Activated naive CD8-positive, alpha-beta T cell treated with anti-CD3 and anti-CD28 coated beads, Interleukin-2, amount 10 ng/mL, durations not matched to agents 7 days and 5 days (primary cell): ENCODE data around the gene DENND5B. TPM values are rescaled to one million over a fixed set of nuclear protein-coding genes. Genes with fewer than 3 reads are reported as not detected.
"Not testable (repeated sequence)": the region's sequence is repeated elsewhere in the genome, so short reads cannot be mapped to it uniquely, and the experiment has no call there.

Experiments
- ATAC-seq: fragments of 150-1000 bp; cut with Tn5 transposase; one replicate; pipeline ENCODE4 v1.10.0; 2021; ENCODE audit warnings: low read depth, moderate library complexity
- POLR2A ChIA-PET: fragments of 350-600 bp; sonication (Branson Sonifier 250); formaldehyde crosslinking; loops from one replicate; lab custom pipeline; 2021; ENCODE audit warnings: antibody characterized with exemption; lab: Charles Lee
- DNase-seq: peaks from one replicate; pipeline ENCODE4 v3.0.0; 2021
- H3K27ac Mint-ChIP-seq: one replicate; pipeline ENCODE4 v1.8.0; 2022; ENCODE audit warnings: mild to moderate bottlenecking, mixed read lengths
- H3K27me3 Mint-ChIP-seq: one replicate; pipeline ENCODE4 v1.8.0; 2022; ENCODE audit warnings: mild to moderate bottlenecking, moderate library complexity, mixed read lengths
- H3K36me3 Mint-ChIP-seq: one replicate; pipeline ENCODE4 v1.8.0; 2021; ENCODE audit warnings: mild to moderate bottlenecking, mixed read lengths
- H3K4me1 Mint-ChIP-seq: one replicate; pipeline ENCODE4 v1.8.0; 2021; ENCODE audit warnings: mixed read lengths
- H3K4me3 Mint-ChIP-seq: one replicate; pipeline ENCODE4 v1.8.0; 2022; ENCODE audit warnings: mild to moderate bottlenecking, moderate library complexity, mixed read lengths
- H3K9me3 Mint-ChIP-seq: one replicate; pipeline ENCODE4 v1.8.0; 2021; ENCODE audit warnings: mixed read lengths
- total RNA-seq, 2 experiments: library from RNA; stranded (reverse); gene quantifications; one replicate each; pipeline ENCODE4 v1.2.3, GENCODE V29; 2021

Gene DENND5B
- total RNA-seq, 2 experiments from 2014 or later: 0.33 to 0.34 TPM

DNA sequence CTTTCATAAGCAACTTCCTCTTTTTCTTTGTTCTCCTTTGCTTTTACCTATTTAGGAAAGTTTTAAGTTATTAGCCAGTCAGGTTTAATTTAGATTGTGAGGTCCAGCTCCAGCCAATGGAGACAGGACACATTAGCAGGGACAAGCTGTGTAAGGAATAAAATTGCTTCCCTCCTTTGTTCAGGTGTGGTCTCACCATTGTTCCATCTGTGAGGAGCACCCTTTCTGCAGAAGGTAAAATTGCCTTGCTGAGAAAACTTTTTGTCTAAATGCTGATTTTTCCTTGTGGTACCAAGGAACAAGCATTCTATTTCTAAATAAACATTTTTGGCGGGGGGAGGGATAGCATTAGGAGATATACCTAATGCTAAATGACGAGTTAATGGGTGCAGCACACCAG lies 17.4 kb upstream of the DENND5B start:
- H3K4me3 Mint-ChIP-seq, H3K36me3 Mint-ChIP-seq, H3K27me3 Mint-ChIP-seq, POLR2A ChIA-PET, DNase-seq, H3K4me1 Mint-ChIP-seq, ATAC-seq, H3K27ac Mint-ChIP-seq: not testable (repeated sequence)
- H3K9me3 Mint-ChIP-seq: peaks cover 11% of the 10 kb centered on the region

GRCh38 chr12:31605531-31605930 lies 14.6 kb upstream of the DENND5B start:
- H3K9me3 Mint-ChIP-seq: peaks cover 11% of the 10 kb centered on the region
- no peaks in the 10 kb centered on the region for H3K36me3 Mint-ChIP-seq
- peaks cover 8% of the 10 kb centered on the region for H3K27me3 Mint-ChIP-seq
- DNase-seq (no peak), ATAC-seq (no peak)
- H3K27ac Mint-ChIP-seq: no peak overlapping the region
- no peak overlapping the region for H3K4me3 Mint-ChIP-seq
- H3K4me1 Mint-ChIP-seq: no peaks in the 10 kb centered on the region
- POLR2A ChIA-PET: no interaction called here

- no peaks in the 10 kb centered on the region for H3K4me1 Mint-ChIP-seq
These were observed 12.6 kb upstream of the DENND5B start for GRCh38 chr12:31603546-31604009.

DNA sequence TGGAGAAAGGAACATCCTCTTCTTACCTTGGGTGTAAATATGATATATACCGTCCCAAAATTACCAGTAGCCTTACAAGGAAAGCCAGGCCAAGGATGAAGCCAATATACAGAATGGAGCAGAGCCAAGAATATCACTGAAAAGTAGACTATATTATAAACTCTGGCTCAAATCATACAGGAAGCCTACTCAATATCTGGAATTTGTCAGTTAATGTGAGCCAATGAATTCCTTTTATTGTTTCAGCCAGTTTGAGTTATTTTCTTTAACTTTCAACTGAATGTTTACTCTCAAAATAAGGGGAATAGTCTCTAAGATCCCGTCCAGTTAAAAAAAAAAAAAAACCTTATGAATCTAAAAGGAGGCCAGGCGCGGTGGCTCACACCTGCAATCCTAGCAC lies 9.8 kb upstream of the DENND5B start:
- Mint-ChIP-seq H3K36me3 (no peaks in the 10 kb centered on the region), H3K4me3 (no peak overlapping the region), H3K27me3 (peaks cover 5% of the 10 kb centered on the region), H3K27ac (no peak overlapping the region), H3K4me1 (no peaks in the 10 kb centered on the region), H3K9me3 (no peaks in the 10 kb centered on the region)
- no peak for DNase-seq
- ATAC-seq: no peak
- POLR2A ChIA-PET: no interaction called here

More at GRCh38 chr12:31603546-31604009, 12.6 kb upstream of the DENND5B start:
- DNase-seq: no peak
- Mint-ChIP-seq H3K9me3 (peaks cover 11% of the 10 kb centered on the region), H3K4me3 (no peak overlapping the region), H3K27ac (no peak overlapping the region), H3K27me3 (peaks cover 8% of the 10 kb centered on the region), H3K36me3 (no peaks in the 10 kb centered on the region)
- POLR2A ChIA-PET: no interaction called here
- ATAC-seq: no peak

GRCh38 chr12:31600252-31600651 lies 9.3 kb upstream of the DENND5B start:
- POLR2A ChIA-PET: no interaction called here
- H3K4me1 Mint-ChIP-seq: no peaks in the 10 kb centered on the region
- H3K9me3 Mint-ChIP-seq: no peaks in the 10 kb centered on the region
- DNase-seq (no peak), ATAC-seq (no peak)
- H3K4me3 Mint-ChIP-seq: no peak overlapping the region
- H3K36me3 Mint-ChIP-seq: no peaks in the 10 kb centered on the region
- peaks cover 10% of the 10 kb centered on the region for H3K27me3 Mint-ChIP-seq
- H3K27ac Mint-ChIP-seq: no peak overlapping the region

DNA sequence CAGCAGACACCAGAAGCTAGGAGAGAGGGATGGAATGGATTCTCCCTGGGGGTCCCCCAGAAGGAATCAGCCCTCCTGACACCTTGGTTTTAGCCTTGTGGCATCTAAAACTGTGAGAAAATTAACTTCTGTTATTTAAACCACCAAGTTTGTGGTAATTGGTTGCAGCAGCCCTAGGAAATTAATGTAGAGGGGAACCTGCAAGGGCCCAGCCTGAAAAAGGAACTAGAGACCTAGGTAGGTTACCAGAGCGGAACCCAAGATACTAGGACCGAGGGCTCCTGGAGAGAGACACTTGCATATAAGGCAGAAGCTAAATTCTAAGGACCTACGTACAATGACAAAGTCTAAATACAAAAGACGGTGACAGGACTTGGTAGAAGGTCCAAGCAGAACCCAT lies 8.1 kb upstream of the DENND5B start:
- Mint-ChIP-seq H3K36me3 (no peaks in the 10 kb centered on the region), H3K27ac (no peak overlapping the region), H3K4me1 (no peaks in the 10 kb centered on the region), H3K9me3 (no peaks in the 10 kb centered on the region), H3K27me3 (peaks cover 12% of the 10 kb centered on the region), H3K4me3 (no peak overlapping the region)
- DNase-seq (no peak), ATAC-seq (no peak)
- POLR2A ChIA-PET: no interaction called here

GRCh38 chr12:31597066-31597465 lies 6.1 kb upstream of the DENND5B start:
- H3K4me1 Mint-ChIP-seq: no peaks in the 10 kb centered on the region
- H3K9me3 Mint-ChIP-seq: no peaks in the 10 kb centered on the region
- no peaks in the 10 kb centered on the region for H3K36me3 Mint-ChIP-seq
- no peak for ATAC-seq
- peaks cover 26% of the 10 kb centered on the region for H3K27me3 Mint-ChIP-seq
- no peak for DNase-seq
- no peak overlapping the region for H3K4me3 Mint-ChIP-seq
- H3K27ac Mint-ChIP-seq: no peak overlapping the region
- POLR2A ChIA-PET: no interaction called here

- Mint-ChIP-seq H3K4me1 (peaks cover 5% of the 10 kb centered on the region), H3K27ac (no peak overlapping the region), H3K9me3 (no peaks in the 10 kb centered on the region), H3K4me3 (no peak overlapping the region), H3K36me3 (peaks cover 1% of the 10 kb centered on the region), H3K27me3 (peaks cover 35% of the 10 kb centered on the region)
- POLR2A ChIA-PET: no interaction called here
- DNase-seq (no peak), ATAC-seq (no peak)
These were observed 3.7 kb upstream of the DENND5B start for GRCh38 chr12:31594681-31595080.

DNA sequence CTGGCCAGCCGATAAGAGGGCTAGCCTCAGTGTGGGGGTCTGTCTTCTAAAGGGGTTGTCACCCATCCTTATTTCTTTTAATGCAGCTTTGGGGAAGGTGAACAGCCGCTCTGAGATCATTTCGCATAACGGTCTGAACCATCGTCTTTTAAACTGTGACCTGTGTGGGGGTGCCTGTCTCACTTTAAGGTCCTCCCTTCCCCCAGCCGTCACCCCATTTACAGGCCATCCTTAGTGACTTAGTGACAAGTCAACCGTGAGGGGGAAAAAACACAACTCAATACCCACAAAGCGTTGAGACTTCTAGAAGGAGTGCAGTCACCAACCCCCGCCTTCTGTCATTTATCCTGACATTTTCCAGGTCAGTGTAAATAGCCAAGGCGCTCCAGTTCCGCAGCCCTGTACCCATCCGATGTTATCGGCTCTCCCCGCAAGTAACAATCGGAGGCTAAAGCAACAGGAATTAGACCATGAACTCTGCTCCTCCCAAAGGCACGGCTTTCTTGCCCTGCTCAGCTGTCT lies 505 bp upstream of the DENND5B start:
- Mint-ChIP-seq H3K9me3 (peaks cover 2% of the 10 kb centered on the region), H3K4me3 (peak overlapping the region; percentile 85), H3K27ac (no peak overlapping the region), H3K27me3 (peaks cover 65% of the 10 kb centered on the region), H3K36me3 (peaks cover 1% of the 10 kb centered on the region), H3K4me1 (peaks cover 8% of the 10 kb centered on the region)
- DNase-seq (no peak), ATAC-seq (no peak)
- POLR2A ChIA-PET: no interaction called here

DNA sequence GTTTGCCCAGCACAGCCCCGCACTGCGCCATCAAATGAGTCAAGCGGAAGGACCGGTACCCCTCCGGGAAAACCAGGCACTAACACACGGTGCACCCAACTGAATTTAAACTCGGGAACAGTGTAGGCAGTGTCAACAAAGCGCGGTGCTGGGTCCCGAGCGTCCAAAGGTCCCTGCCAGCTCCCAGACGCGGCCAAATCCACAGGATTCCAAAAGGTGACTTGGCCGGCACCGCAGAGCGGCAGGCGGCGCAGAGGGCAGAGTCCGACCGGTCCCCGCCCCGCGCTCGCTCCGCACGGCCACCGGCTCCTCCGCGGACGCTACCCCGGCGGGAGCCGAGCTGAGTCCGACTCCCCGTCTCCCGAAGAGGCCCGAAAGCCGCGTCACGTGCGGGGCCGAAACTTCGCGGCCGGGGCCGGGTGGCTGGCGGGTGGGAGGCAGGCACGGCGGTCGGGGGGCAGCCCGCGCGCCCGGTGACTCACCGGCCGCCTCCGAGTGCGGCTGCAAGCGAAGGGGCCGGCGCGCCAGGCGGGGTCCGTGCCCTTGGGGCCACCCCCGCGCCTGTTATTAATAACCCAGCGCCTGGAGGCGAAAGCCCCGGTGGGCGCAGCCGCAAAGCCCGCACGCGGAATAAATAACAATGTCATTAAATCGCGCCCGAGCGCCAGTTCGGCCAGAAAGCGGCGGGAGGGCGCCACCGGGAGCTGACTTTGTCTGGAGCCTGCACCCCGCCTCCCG lies 863 bp downstream of the DENND5B start:
- H3K4me1 Mint-ChIP-seq: peaks cover 8% of the 10 kb centered on the region
- DNase-seq (peak; percentile 48), ATAC-seq (peak; percentile 37)
- peaks cover 2% of the 10 kb centered on the region for H3K9me3 Mint-ChIP-seq
- POLR2A ChIA-PET: no interaction called here
- H3K27me3 Mint-ChIP-seq: peaks cover 64% of the 10 kb centered on the region
- H3K27ac Mint-ChIP-seq: no peak overlapping the region
- peaks cover 1% of the 10 kb centered on the region for H3K36me3 Mint-ChIP-seq
- H3K4me3 Mint-ChIP-seq: peak overlapping the region; percentile 67

GRCh38 chr12:31589598-31589903 lies 1.4 kb downstream of the DENND5B start:
- peak; percentile 40 for ATAC-seq
- Mint-ChIP-seq H3K4me3 (peak overlapping the region; percentile 67), H3K4me1 (peaks cover 8% of the 10 kb centered on the region), H3K27me3 (peaks cover 64% of the 10 kb centered on the region), H3K27ac (no peak overlapping the region), H3K9me3 (peaks cover 2% of the 10 kb centered on the region), H3K36me3 (peaks cover 1% of the 10 kb centered on the region)
- no peak for DNase-seq
- POLR2A ChIA-PET: no interaction called here

DNA sequence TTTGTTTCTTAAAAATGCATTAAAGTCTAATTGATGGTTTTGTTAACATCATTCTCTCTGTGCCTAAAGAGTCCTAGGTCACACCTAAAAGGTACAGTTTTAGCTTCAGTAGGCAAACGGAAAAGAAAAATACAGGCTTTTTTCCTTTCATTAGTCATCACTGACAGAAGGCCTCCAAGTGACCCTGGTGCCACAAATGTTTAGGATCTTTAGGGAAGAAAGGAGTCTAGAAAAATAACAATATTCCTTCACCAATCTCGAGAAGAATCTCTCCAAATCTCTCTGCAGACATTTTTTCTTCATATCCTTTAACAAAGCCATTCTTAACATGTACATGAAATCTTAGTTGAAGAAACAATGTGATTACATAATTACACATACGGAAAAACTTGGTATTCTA lies 2.0 kb downstream of the DENND5B start:
- Mint-ChIP-seq H3K27me3 (peaks cover 61% of the 10 kb centered on the region), H3K36me3 (peaks cover 1% of the 10 kb centered on the region), H3K4me3 (no peak overlapping the region), H3K4me1 (peaks cover 8% of the 10 kb centered on the region), H3K9me3 (peaks cover 2% of the 10 kb centered on the region), H3K27ac (no peak overlapping the region)
- ATAC-seq (no peak), DNase-seq (no peak)
- POLR2A ChIA-PET: no interaction called here

GRCh38 chr12:31586728-31587127 lies 4.2 kb downstream of the DENND5B start:
- H3K27ac Mint-ChIP-seq: no peak overlapping the region
- DNase-seq: no peak
- peaks cover 45% of the 10 kb centered on the region for H3K27me3 Mint-ChIP-seq
- H3K4me1 Mint-ChIP-seq: peaks cover 8% of the 10 kb centered on the region
- no peak for ATAC-seq
- H3K9me3 Mint-ChIP-seq: peaks cover 2% of the 10 kb centered on the region
- no peak overlapping the region for H3K4me3 Mint-ChIP-seq
- peaks cover 1% of the 10 kb centered on the region for H3K36me3 Mint-ChIP-seq
- POLR2A ChIA-PET: no interaction called here

DNA sequence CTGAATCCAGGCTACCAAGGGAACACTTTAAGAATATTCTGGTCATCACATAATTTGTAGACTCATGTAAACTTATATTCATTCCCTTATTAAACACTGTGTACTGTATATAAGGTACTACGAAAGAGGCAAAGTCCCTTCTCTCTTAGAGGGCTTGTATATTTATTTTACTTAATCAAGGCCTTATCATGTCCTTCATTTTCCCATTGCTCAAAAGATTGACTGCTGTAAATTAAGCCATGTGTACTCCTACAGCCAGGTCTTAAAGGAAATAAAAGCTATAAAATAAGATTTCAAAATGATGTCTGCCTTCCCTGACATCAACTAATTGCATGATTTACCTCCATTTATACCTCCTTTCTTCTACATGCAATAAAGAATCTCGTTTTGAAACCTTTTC lies 5.0 kb downstream of the DENND5B start:
- ATAC-seq (no peak), DNase-seq (no peak)
- POLR2A ChIA-PET: no interaction called here
- Mint-ChIP-seq H3K4me3 (no peak overlapping the region), H3K36me3 (no peaks in the 10 kb centered on the region), H3K9me3 (peaks cover 2% of the 10 kb centered on the region), H3K4me1 (peaks cover 3% of the 10 kb centered on the region), H3K27me3 (peaks cover 43% of the 10 kb centered on the region), H3K27ac (no peak overlapping the region)
